Embryonic facial prominence (tissue), 1 donor: ENCODE measurements around the gene PDXP.
A peak's percentile ranks its signal among the peaks of the same experiment; 100 is the strongest.
"Not testable (repeated sequence)": the region's sequence is repeated elsewhere in the genome, so short reads cannot be mapped to it uniquely, and the experiment has no call there.

Experiments
- DNase-seq: peaks from one replicate; pipeline ENCODE4 v3.0.0-alpha.2; 2016; ENCODE audit errors: extremely low spot score

The PDXP gene

DNA sequence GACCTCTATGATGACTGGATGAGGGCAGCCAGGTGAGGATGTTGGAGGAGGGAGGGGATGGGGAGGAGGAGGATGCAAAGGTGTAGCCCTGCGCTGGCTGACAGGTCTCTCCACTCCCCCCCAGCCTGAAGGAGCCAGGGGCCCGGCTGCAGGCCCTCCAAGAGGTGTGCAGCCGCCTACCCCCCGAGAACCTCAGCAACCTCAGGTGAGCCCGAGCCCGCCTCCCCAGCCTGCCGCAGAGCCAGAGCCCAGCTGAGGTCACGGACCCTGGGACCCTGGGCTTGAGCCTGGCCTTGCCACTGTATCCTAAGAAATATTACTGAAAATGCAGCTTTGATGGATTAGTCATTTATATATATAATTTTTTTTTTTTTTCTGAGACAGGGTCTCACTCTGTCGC, 11.2 kb upstream of the PDXP start:
- no peak for DNase-seq

DNA sequence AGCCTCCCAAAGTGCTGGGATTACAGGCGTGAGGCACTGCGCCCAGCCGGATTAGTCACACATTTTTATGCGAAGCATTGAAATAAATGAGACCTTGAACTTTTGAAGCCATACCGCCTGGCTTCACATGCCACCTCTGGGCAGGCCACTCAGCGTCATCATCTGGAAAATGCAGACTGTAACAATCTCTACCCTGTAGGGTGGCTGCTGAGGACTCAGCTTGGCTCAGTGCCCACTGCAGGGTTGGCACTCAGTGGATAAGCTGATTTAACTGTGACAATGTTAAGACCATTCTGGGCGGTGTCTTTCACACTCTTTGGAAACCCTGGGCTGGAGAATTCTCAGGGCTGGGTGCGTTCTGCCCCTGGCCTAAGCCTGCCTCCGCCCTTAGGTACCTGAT, 10.6 kb upstream of the PDXP start:
- DNase-seq = no peak

- no peak for DNase-seq
Measured at GRCh38 chr22:37650463-37651136, 7.9 kb upstream of the PDXP start.

DNA sequence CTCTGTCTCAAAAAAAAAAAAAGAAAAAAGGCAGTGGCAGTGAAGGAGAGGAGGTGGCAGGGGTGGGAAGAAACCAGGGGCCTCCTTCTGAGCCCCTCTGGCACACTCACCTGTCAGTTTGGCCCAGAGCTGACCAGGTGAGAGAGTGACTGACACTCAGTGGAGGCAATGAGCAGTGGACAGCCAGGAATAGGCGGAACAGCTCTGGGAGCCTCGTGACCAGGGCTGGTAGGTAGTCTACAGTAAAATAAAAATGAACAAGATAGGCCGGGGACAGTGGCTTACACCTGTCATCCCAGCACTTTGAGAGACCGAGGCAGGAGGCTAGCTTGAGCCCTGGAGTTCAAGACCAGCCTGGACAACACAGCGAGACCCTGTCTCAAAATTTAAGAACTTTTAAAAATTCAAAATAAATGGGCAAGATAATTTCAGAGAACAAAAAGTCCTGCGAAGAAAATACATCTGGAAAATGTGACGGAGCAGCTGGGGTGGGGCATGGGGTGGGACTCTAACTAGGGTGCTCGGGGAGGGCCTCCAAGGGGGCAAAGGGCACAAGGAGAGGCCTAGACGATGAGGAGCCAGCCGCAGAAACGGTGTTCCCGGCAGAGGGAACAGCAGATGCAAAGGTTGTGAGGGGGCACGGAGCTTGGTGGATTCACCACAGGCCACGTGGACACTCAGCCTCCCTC, 3.8 kb upstream of the PDXP start:
- no peak for DNase-seq

DNA sequence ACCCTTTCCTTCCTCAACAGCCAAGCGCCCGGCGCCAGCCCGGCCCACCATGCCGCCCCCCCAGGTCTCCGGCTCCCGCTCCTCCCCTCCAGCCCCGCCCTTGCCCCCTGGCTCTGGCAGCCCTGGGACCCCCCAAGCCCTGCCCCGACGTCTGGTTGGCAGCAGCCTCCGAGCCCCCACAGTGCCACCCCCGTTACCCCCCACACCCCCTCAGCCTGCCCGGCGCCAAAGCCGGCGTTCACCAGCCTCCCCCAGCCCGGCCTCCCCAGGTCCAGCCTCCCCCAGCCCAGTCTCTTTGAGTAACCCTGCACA, 3.3 kb upstream of the PDXP start:
- no peak for DNase-seq

- not testable (repeated sequence) for DNase-seq
Measured at GRCh38 chr22:37656583-37656982, 1.9 kb upstream of the PDXP start.

DNA sequence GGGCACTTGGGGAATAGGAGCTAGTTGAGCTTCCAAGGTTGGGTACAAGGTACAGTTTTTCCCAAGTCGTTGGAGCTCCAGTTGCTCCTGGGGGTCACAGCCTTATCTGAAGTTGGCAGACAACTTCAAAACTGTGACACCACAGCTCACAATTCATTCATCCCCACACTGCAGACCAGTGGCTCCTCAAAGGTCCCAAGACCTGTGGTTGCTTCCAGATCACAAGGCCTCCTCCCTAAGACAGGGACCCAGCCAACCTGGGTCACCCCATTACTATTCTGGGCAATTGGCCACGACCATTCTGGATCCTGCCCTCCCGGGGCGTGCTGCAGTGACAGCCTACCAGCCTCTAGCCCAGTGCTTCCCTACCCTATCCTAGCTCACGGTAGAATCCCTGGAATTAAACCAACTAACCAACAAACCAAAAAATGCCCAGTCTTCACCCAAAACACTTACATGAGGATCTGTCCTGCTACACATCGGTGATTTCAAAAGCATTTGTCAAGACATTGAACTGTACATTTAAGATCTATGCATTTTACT, 862 bp upstream of the PDXP start:
- no peak for DNase-seq

DNA sequence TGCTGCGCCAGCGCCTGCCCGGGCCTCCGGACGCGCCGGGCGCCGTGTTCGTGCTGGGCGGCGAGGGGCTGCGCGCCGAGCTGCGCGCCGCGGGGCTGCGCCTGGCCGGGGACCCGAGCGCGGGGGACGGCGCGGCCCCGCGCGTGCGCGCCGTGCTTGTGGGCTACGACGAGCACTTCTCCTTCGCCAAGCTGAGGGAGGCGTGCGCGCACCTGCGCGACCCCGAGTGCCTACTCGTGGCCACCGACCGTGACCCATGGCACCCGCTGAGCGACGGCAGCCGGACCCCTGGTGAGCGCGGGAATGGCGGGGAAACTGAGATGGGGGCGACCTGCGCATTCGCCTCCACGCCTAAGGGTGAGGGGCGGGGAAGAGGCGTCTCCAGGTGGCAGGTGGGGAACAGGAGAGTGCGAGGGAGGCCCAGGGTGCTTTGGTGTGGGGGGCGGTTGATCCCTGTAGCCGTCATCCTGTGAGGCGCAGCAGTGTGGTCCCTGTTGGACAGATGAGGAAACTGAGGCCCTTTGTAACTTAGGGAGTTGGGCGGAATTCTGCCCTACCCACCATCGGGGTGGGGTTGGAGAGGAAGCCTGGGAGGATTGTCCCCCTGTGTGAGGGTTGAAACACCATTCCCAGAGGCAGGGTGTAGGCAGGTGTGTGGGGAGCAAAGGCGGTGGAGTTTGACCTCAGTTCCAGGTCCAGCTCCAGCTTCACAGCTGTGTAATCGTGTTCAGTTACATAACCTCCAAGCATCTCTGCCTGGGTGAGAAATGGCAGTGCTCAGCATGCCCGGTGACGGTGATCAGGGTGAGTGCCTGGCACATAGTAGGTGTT, 758 bp downstream of the PDXP start:
- DNase-seq = no peak

GRCh38 chr22:37659897-37660708, 1.6 kb downstream of the PDXP start:
- no peak for DNase-seq

DNA sequence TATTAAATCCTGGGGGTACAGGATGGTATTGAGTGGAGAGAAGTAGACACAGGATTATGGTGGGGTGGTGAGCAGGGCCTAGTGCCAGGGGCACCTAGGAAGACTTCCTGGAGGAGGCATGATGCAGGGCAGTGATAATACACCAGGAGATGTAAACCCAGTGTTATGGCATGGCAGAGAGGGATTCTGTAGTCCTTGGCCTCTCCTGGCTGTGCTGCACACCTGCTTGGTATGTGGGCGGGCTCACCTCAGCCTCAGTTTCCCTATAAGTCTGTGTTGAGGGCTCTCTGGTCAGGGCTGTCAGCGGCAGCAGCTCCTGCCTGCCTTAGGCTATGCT, 2.2 kb downstream of the PDXP start:
- no peak for DNase-seq

DNA sequence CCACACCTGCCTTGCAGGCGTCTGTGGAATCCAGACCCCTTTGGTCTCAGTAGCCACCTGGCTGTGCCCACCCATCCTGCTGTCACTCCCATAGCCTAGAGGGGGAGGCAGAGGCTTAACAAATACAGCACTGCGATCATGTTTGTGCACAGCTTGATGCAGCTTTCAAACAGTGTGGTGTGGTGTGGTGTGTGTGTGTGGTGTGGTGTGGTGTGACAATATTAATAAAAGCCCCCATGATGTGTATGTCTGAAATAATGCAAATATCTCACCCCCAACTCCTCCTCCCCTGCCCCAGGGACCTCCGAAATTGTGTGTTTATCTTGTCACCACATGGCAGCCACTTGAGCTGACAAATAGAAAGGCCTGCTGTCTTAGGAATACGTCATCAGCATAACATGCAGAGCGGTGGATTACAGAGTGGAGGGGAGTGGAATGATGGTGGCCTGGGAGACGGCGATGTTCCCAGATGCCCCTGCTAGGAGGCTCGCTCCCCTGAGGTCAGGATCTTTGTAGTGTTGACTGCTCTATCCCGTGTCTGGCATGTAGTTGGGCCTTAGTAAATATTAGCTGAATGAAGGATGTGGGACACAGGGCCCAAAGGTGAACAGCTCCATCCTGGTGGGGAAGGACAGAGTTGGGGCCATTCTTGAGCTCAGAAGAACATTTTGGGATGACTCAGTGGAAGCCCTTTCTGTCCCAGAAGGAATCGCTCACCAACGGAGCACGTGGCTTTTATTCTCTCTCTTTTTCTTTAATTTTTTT, 2.8 kb downstream of the PDXP start:
- DNase-seq = peak; percentile 67

- DNase-seq = no peak
Measured at GRCh38 chr22:37662039-37662438, 3.5 kb downstream of the PDXP start.

DNA sequence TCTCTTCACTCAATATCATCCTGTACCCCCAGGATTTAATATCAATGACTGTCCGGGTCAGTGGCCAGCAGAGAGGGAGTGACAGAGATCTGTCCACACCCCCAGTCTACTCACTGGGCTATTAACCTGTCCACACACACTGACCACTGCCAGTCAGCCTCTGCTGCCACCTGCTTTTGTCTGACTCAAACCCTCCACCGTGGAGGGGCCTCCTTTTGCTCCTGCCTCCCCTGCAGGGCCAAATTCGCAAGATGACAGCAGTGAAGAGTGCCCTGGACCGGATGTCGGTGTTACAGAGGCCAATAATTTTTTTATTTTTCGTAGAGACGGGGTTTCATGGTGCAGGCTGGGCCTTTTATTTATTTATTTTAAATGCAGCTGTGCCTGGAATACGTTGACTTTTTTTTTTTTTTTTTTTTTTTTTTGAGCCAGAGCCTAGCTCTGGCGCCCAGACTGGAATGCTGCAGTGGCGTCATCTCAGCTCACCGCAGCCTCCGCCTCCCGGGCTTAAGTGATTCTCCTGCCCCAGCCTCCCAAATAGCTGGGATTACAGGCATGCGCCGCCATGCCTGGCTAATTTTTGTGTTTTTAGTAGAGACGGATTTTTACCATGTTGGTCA, 5.1 kb downstream of the PDXP start:
- no peak for DNase-seq

DNA sequence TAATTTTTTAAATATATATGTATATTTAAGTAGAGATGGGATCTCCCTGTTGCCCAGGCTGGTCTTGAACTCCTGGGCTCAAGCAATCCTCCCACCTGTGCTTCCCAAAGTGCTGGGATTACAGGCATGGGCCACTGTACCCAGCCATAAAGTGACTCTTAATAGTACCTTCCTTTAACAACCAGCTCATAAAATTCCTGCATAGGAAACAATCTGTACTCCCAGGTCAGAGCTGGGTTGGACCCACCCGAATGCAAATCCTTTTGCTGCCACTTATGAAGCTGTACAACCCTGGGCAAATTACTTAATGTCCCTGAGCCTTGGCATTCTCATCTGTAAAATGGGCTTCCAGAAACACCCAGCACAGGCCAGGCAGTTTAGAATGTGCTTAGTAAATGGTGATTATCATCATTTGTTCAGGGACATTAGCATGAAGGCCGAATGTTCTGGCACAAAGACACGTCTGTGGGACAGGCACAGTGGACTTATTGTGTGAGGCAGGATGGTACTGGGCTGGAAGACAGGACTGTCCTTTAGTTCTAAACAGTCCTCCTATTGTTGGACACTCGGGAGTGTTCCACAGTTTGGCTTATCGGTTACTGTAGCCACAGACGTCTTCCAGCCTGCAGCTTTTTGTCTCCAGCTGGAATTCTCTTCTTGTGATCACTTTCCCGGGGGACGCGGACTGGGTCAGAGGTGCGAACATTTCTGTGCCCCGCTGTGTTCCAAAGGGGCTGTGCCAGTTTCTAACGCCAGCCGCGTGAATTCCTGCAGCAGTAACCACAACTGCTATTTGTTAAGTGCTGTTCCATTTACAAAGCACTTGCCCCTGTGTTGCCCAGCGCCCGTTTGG, 6.0 kb downstream of the PDXP start:
- no peak for DNase-seq

DNA sequence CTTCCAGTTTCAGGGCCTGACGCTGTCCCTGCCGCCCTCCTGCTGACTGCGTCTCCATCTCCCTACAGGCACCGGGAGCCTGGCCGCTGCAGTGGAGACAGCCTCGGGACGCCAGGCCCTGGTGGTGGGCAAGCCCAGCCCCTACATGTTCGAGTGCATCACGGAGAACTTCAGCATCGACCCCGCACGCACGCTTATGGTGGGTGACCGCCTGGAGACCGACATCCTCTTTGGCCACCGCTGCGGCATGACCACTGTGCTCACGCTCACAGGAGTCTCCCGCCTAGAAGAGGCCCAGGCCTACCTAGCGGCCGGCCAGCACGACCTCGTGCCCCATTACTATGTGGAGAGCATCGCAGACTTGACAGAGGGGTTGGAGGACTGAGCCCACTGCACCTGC, 7.0 kb downstream of the PDXP start:
- no peak for DNase-seq

GRCh38 chr22:37669586-37669985, 11.1 kb downstream of the PDXP start:
- DNase-seq = no peak

DNA sequence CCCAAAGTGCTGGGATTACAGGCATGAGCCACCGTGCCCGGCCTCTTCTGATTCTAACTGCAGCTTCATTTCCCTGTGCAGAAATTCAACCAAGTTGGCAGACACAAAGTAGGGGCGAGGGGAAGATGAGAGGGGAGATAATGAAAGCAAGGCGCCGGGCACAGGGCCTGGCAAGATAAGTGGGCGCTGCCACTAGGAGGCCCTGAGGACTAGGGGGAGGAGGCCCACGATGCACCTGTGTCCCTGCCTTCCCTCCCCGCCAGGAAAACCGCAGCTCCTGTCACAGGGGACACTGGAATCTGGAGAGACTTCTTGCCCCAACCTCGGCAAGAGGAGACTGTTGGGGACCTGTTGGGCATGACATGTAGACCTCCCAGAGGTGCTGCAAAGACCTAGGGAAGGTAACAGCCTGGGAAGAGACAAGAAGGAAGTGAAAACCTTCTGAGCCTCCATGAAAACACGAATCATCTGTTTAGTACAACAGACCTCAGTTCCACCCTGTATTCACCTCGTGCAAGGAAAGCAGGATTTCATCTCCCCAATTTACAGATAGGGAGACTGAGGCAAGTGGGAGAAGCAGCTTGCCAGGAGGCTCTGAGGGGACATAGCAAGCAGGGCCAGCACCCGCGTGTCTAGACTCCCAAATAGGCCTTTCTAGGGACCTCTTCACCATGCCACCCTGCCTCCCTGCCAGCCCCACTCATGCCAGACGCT, 13.8 kb downstream of the PDXP start:
- no peak for DNase-seq

DNA sequence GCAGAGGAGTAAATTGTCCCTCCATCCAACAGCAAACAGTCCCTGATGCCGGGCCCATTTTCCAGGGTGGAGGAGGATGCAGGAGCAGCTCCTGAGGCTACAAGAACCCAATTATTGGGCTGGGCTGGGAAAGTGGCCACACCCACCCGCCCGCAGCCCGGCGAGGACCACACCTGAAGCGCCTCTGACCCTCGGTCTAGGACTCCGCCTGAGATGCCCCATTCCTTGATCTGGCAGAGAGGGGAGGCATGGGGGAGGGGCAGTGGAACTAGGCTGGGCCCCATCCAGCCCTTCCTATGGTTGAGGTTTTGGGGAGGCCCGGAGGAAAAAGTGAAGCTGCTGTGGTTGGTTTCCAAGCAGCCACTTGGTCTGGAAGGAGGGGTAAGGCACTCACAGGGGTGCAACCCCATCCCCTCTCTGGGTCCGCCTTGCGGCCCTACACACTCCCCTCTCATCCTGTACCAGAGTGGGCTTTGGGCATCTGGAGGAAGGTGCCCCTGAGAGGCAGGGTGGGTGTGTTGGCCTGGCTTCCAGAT, 14.5 kb downstream of the PDXP start:
- DNase-seq = no peak

DNA sequence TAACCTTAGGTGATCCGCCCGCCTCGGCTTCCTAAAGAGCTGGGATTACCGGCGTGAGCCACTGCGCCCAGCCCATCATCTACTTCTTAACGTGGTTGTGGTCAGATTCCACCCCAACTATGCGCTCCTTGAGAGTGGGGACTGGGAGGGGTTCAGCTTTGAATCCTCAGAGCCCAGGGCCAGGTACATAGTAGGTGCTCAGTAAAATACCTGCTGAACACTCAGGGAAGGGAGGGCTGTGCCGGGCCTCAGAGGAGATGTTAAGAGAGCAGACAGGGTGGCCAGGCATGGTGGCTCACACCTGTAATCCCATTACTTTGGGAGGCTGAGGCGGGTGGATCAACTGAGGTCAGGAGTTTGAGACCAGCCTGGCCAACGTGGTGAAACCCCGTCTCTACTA, 15.7 kb downstream of the PDXP start:
- no peak for DNase-seq
